Activated CD8-positive, alpha-beta T cell treated with anti-CD3 and anti-CD28 coated beads, Interleukin-2, amount 10 ng/mL, durations not matched to agents 7 days and 5 days (primary cell): Measurements from ENCODE around the gene HSD17B3. TPM values are rescaled to one million over a fixed set of nuclear protein-coding genes. Genes with fewer than 3 reads are reported as not detected.

ENCODE experiments used
- ATAC-seq: fragments of 150-1000 bp; cut with Tn5 transposase; one replicate; pipeline ENCODE4 v1.10.0; 2021; ENCODE audit warnings: moderate library complexity
- CTCF ChIA-PET: fragments of 350-600 bp; sonication (Branson Sonifier 250); formaldehyde crosslinking; loops from one replicate; lab custom pipeline; 2021; ENCODE audit warnings: antibody characterized with exemption; lab: Charles Lee
- POLR2A ChIA-PET: fragments of 350-600 bp; sonication (Branson Sonifier 250); formaldehyde crosslinking; loops from one replicate; lab custom pipeline; 2021; ENCODE audit warnings: antibody characterized with exemption; lab: Charles Lee
- DNase-seq: peaks from one replicate; pipeline ENCODE4 v3.0.0-alpha.2; 2020
- H3K27ac Mint-ChIP-seq: one replicate; pipeline ENCODE4 v1.8.0; 2021; ENCODE audit warnings: mild to moderate bottlenecking, mixed read lengths
- H3K27me3 Mint-ChIP-seq: one replicate; pipeline ENCODE4 v1.8.0; 2021; ENCODE audit warnings: low read depth, mixed read lengths
- H3K36me3 Mint-ChIP-seq: one replicate; pipeline ENCODE4 v1.8.0; 2021; ENCODE audit warnings: low read depth, mixed read lengths
- H3K4me1 Mint-ChIP-seq: one replicate; pipeline ENCODE4 v1.8.0; 2021; ENCODE audit warnings: low read depth, mixed read lengths
- H3K4me3 Mint-ChIP-seq: one replicate; pipeline ENCODE4 v1.8.0; 2021; ENCODE audit warnings: mild to moderate bottlenecking, mixed read lengths
- H3K9me3 Mint-ChIP-seq: one replicate; pipeline ENCODE4 v1.8.0; 2022; ENCODE audit warnings: mixed read lengths; ENCODE audit not compliant: insufficient read depth
- total RNA-seq, 2 experiments: library from RNA; stranded (reverse); gene quantifications; one replicate each; pipeline ENCODE4 v1.2.3, GENCODE V29; 2021

HSD17B3 gene
- total RNA-seq: not detected

DNA sequence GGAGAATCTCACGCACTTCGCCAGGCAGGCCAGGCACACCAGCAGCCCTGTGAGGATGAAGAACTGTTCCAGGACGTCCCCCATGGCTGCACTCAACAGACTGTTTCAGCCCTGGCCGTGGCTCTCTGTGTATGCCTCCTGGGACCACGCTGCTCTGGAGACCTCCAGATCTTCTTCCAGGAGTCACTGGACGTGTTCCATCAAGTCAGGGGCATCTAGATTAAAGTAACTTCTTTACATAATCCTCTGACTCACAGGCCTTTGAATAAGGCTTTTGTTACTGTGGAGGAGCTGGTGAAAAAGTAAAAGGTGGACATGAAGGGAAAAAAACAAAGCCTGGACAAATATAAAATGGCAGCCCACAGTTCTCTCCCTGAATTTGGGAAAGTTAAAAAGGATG is at the start of gene HSD17B3:
Gene HSD17B3, minus strand, starts transcription at position 156 of the 400 bp plus-strand sequence. Its CDS starts 72 bp downstream, at position 84.
- no peaks in the 10 kb centered on the region for H3K9me3 Mint-ChIP-seq
- ChIA-PET POLR2A (no interaction called here), CTCF (no interaction called here)
- no peaks in the 10 kb centered on the region for H3K4me1 Mint-ChIP-seq
- H3K36me3 Mint-ChIP-seq: no peaks in the 10 kb centered on the region
- H3K4me3 Mint-ChIP-seq: no peak within 1 kb of the TSS
- DNase-seq (no peak), ATAC-seq (no peak)
- H3K27ac Mint-ChIP-seq: no peak within 1 kb of the TSS
- H3K27me3 Mint-ChIP-seq: peaks cover 5% of the 10 kb centered on the region

GRCh38 chr9:96350866-96351265 is 48.9 kb upstream of the HSD17B3 start:
- Mint-ChIP-seq H3K27ac (no peak overlapping the region), H3K4me1 (no peaks in the 10 kb centered on the region), H3K4me3 (no peak overlapping the region), H3K9me3 (no peaks in the 10 kb centered on the region), H3K36me3 (peaks cover 1% of the 10 kb centered on the region), H3K27me3 (no peaks in the 10 kb centered on the region)
- no peak for ATAC-seq
- CTCF ChIA-PET: interaction anchor here (1.1 kb wide), 1 partner anchor 23 kb away, joined by 3 read pairs; no protein-coding TSS in a partner anchor
- no peak for DNase-seq
- POLR2A ChIA-PET: no interaction called here

- DNase-seq: no peak
- Mint-ChIP-seq H3K27ac (no peak overlapping the region), H3K4me3 (no peak overlapping the region), H3K27me3 (no peaks in the 10 kb centered on the region), H3K36me3 (no peaks in the 10 kb centered on the region), H3K4me1 (no peaks in the 10 kb centered on the region), H3K9me3 (no peaks in the 10 kb centered on the region)
- ATAC-seq: no peak
- POLR2A ChIA-PET: no interaction called here
- CTCF ChIA-PET: no interaction called here
These were observed 46.3 kb upstream of the HSD17B3 start for GRCh38 chr9:96348261-96348660.

DNA sequence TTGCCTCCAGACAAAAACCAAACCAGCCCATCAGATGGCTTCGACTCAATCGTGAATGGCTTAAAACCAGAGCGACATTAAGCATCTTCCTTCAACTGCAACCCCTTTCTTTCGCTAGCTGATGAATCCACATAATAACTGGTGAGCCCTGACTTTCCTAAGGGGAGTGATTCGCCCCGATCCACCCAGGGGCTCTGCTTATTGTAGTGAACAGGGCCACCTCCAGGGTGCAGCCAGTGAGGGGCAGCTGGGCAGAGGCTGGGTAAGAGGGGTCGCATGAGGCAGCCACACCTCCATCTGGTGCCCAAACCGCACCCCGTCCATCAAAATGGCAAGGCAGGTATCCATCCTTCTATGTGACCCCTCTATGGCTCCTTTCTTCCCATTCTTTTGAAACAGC is 43.6 kb upstream of the HSD17B3 start:
- Mint-ChIP-seq H3K36me3 (no peaks in the 10 kb centered on the region), H3K4me1 (no peaks in the 10 kb centered on the region), H3K27me3 (no peaks in the 10 kb centered on the region), H3K27ac (no peak overlapping the region), H3K4me3 (no peak overlapping the region), H3K9me3 (no peaks in the 10 kb centered on the region)
- POLR2A ChIA-PET: no interaction called here
- DNase-seq (no peak), ATAC-seq (no peak)
- CTCF ChIA-PET: interaction anchor here (0.6 kb wide), 1 partner anchor 1356 kb away, joined by 3 read pairs; no protein-coding TSS in a partner anchor

DNA sequence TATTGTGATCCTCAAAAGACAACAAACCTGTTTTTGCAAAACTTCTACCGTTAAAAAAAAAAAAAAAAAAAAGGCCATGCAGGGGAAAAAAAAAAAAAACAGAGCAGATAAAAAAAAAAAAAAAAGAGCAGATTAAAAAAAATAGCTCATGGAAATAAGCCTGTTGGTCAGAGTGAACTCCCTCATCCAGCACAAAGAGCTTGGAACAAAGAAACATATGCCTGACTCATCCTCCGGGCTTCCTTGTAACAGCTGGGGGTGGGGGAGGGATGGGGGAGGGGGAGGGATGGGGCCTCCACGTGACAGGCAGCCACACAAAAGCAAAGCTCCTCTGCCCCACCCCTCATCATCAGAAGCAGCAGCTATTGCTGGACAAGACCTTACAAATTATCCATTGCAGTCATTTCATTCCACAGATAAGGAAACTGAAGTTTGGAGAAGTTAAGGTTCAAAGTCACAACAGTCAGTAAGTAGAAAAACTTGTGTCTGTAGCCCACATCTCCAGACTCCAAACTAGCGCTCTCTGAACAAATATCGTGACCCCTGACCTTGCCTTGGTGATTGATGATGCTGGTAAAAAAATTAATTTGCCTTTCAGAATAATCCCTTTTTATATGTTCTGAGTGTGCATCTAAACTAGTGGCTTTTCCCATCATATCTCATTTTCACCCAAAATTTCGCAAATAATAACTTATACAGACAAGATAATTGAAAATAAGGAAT is 42.6 kb upstream of the HSD17B3 start:
- ATAC-seq (no peak), DNase-seq (no peak)
- Mint-ChIP-seq H3K36me3 (no peaks in the 10 kb centered on the region), H3K9me3 (no peaks in the 10 kb centered on the region), H3K27ac (no peak overlapping the region), H3K4me1 (no peaks in the 10 kb centered on the region), H3K4me3 (no peak overlapping the region), H3K27me3 (no peaks in the 10 kb centered on the region)
- CTCF ChIA-PET: no interaction called here
- POLR2A ChIA-PET: interaction anchor here (1.3 kb wide), 1 partner anchor 58 kb away, joined by 3 read pairs; no protein-coding TSS in a partner anchor

- H3K27ac Mint-ChIP-seq: no peak overlapping the region
- no peak overlapping the region for H3K4me3 Mint-ChIP-seq
- no peaks in the 10 kb centered on the region for H3K27me3 Mint-ChIP-seq
- no peaks in the 10 kb centered on the region for H3K4me1 Mint-ChIP-seq
- ATAC-seq (no peak), DNase-seq (no peak)
- ChIA-PET CTCF (interaction anchor here (1.4 kb wide), 1 partner anchor 18 kb away, joined by 3 read pairs; no protein-coding TSS in a partner anchor), POLR2A (interaction anchor here (1.3 kb wide), 1 partner anchor 58 kb away, joined by 3 read pairs; no protein-coding TSS in a partner anchor)
- no peaks in the 10 kb centered on the region for H3K36me3 Mint-ChIP-seq
- no peaks in the 10 kb centered on the region for H3K9me3 Mint-ChIP-seq
These were observed 41.8 kb upstream of the HSD17B3 start for GRCh38 chr9:96343515-96344360.

GRCh38 chr9:96342571-96343245 is 40.7 kb upstream of the HSD17B3 start:
- CTCF ChIA-PET: interaction anchor here (1.4 kb wide), 1 partner anchor 17 kb away, joined by 3 read pairs; no protein-coding TSS in a partner anchor
- POLR2A ChIA-PET: no interaction called here
- H3K27ac Mint-ChIP-seq: no peak overlapping the region
- no peak overlapping the region for H3K4me3 Mint-ChIP-seq
- H3K4me1 Mint-ChIP-seq: no peaks in the 10 kb centered on the region
- H3K9me3 Mint-ChIP-seq: no peaks in the 10 kb centered on the region
- H3K27me3 Mint-ChIP-seq: no peaks in the 10 kb centered on the region
- H3K36me3 Mint-ChIP-seq: no peaks in the 10 kb centered on the region
- no peak for DNase-seq
- ATAC-seq: no peak

GRCh38 chr9:96340707-96341106 is 38.7 kb upstream of the HSD17B3 start:
- H3K36me3 Mint-ChIP-seq: no peaks in the 10 kb centered on the region
- no peaks in the 10 kb centered on the region for H3K9me3 Mint-ChIP-seq
- no peaks in the 10 kb centered on the region for H3K4me1 Mint-ChIP-seq
- H3K27me3 Mint-ChIP-seq: no peaks in the 10 kb centered on the region
- ChIA-PET POLR2A (no interaction called here), CTCF (no interaction called here)
- ATAC-seq (no peak), DNase-seq (no peak)
- H3K4me3 Mint-ChIP-seq: no peak overlapping the region
- no peak overlapping the region for H3K27ac Mint-ChIP-seq

DNA sequence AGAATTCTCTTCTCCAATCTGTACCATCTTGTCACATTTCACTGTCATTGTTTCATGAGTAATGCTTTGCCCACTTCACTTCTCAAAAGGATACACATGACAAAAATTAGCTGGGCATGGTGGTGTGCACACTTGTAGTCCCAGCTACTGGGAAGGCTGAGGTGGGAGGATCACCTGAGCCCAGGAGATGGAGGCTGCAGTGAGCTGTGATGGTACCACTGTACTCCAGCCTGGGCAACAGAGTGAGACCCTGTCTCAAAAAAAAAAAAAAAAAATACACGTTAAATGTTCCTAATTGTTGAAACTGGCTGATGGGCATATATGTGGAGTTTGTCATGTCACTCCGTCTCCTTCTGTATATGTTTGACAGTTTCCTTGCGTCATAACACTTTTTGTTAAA is 36.3 kb upstream of the HSD17B3 start:
- Mint-ChIP-seq H3K27me3 (no peaks in the 10 kb centered on the region), H3K36me3 (no peaks in the 10 kb centered on the region), H3K27ac (no peak overlapping the region), H3K4me3 (no peak overlapping the region), H3K9me3 (no peaks in the 10 kb centered on the region), H3K4me1 (no peaks in the 10 kb centered on the region)
- ChIA-PET POLR2A (no interaction called here), CTCF (interaction anchor here (2.0 kb wide), 1 partner anchor 11 kb away, joined by 7 read pairs; no protein-coding TSS in a partner anchor)
- ATAC-seq: no peak
- DNase-seq: no peak

DNA sequence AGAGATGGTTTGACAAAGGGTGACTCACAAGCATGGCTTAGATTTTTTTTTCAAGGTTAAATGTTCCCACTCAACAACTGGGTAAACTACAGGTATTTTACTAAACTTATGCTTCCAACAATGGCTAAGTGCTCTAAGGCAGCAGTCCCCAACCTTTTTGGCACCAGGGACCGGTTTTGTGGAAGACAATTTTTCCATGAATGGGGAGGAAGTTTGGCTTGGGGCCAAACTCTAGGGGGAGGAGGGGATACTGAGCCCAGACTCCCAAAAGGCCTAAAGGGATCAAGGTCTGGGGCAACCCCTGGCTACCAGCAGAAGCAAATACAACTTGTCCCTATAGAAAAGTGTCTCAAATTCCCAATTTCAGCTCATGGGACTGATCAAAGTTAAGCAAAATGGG is 32.0 kb upstream of the HSD17B3 start:
- H3K27ac Mint-ChIP-seq: no peak overlapping the region
- H3K9me3 Mint-ChIP-seq: no peaks in the 10 kb centered on the region
- no peak for DNase-seq
- H3K4me3 Mint-ChIP-seq: no peak overlapping the region
- ATAC-seq: no peak
- no peaks in the 10 kb centered on the region for H3K36me3 Mint-ChIP-seq
- ChIA-PET CTCF (no interaction called here), POLR2A (no interaction called here)
- no peaks in the 10 kb centered on the region for H3K27me3 Mint-ChIP-seq
- H3K4me1 Mint-ChIP-seq: no peaks in the 10 kb centered on the region

DNA sequence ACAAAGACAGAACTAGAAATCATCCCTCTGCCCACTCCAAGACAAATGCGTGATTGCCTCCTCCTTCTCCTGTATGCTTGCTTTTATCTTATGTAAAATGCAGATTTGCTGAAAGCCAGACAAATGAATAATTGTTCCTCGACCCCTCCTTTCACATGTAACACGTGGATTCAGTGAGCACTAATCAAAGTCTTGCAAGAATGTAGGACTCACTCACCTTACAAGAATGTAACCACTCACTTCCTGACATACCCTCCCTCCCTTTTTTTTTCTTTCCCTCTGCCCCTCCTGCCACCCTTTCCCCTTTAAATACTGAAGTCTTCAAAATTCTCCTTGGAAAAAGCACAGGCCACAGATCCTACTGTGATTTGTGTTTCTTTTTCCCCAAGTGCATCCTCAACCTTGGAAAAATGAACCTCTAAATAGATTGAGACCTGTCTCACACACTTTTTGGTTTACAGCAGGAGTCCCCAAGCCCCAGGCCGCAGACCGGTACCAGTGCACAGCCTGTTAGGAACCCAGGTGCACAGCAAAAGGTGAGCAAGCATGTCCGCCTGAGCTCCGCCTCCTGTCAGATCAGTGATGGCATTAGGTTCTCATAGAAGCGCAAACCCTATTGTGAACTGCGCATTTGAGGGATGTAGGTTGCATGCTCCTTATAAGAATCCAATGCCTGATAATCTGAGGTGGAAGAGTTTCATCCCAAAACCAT is 29.4 kb upstream of the HSD17B3 start:
- ATAC-seq (no peak), DNase-seq (no peak)
- no peak overlapping the region for H3K4me3 Mint-ChIP-seq
- H3K27ac Mint-ChIP-seq: no peak overlapping the region
- POLR2A ChIA-PET: no interaction called here
- no peaks in the 10 kb centered on the region for H3K36me3 Mint-ChIP-seq
- no peaks in the 10 kb centered on the region for H3K4me1 Mint-ChIP-seq
- H3K9me3 Mint-ChIP-seq: no peaks in the 10 kb centered on the region
- no peaks in the 10 kb centered on the region for H3K27me3 Mint-ChIP-seq
- CTCF ChIA-PET: no interaction called here
